Body of pancreas (tissue), 4 donors: ENCODE results near the gene CDC20B.

Experiments
- CTCF ChIP-seq, 7 experiments: fragments of 450-650 bp in 4 of 7; fragments of 200-600 bp in 3 of 7; sonication (generic) in 3 of 7; IDR thresholded peaks; one replicate each; pipeline ENCODE4 v1.5.1; 2016 to 2019; ENCODE audit warnings: antibody characterized with exemption in 7 of 7
- POLR2A ChIP-seq, 3 donors: fragments of 450-650 bp; IDR thresholded peaks; one replicate each; pipeline ENCODE4 v1.6.1; 2016; ENCODE audit warnings: antibody characterized with exemption in 3 of 3, mild to moderate bottlenecking in 2 of 3

GRCh38 chr5:55146080-55146479 lies 26.9 kb downstream of the CDC20B start:
- TF ChIP-seq CTCF (IDR thresholded peaks at IDR 0.05) (no peak), POLR2A (IDR thresholded peaks at IDR 0.05) (no peak)
